NCI-H128 (cell line): ENCODE data around the gene RB1.

ENCODE experiments used
- DNase-seq: peaks from one replicate; lab custom pipeline; 2025; ENCODE audit not compliant: unreplicated experiment; lab: John Stamatoyannopoulos, UW

Gene RB1

GRCh38 chr13:48526286-48526685 is 222.7 kb downstream of the RB1 start:
- no peak for DNase-seq

GRCh38 chr13:48527955-48528354 is 224.4 kb downstream of the RB1 start:
- DNase-seq, result no peak

GRCh38 chr13:48528720-48529119 is 225.2 kb downstream of the RB1 start:
- DNase-seq, result no peak

- DNase-seq, result no peak
Measured at GRCh38 chr13:48530833-48531232, 227.3 kb downstream of the RB1 start.
